Dendritic cell treated with granulocyte-macrophage colony-stimulating factor and Interleukin-4, amounts not matched to agents 40 ng/mL and 50 ng/mL, for 4 days (primary cell): ENCODE measurements around the gene ADI1.
"Not testable (repeated sequence)": the region's sequence is repeated elsewhere in the genome, so short reads cannot be mapped to it uniquely, and the experiment has no call there.

Experiments used
- H3K27ac Mint-ChIP-seq: one replicate; pipeline ENCODE4 v1.8.0; 2022; ENCODE audit warnings: mild to moderate bottlenecking, mixed read lengths
- H3K27me3 Mint-ChIP-seq: one replicate; pipeline ENCODE4 v1.8.0; 2022; ENCODE audit warnings: mild to moderate bottlenecking, mixed read lengths
- H3K36me3 Mint-ChIP-seq: one replicate; pipeline ENCODE4 v1.8.0; 2022; ENCODE audit warnings: low read depth, mixed read lengths
- H3K4me1 Mint-ChIP-seq: one replicate; pipeline ENCODE4 v1.8.0; 2022; ENCODE audit warnings: low read depth, mixed read lengths
- H3K4me3 Mint-ChIP-seq: one replicate; pipeline ENCODE4 v1.8.0; 2022; ENCODE audit warnings: mild to moderate bottlenecking, moderate library complexity, mixed read lengths
- H3K9me3 Mint-ChIP-seq: one replicate; pipeline ENCODE4 v1.8.0; 2022; ENCODE audit warnings: mixed read lengths
- intact Hi-C: fragments of 100-400 bp; cut with micrococcal nuclease; formaldehyde crosslinking; loops from one replicate; pipeline ENCODE4 v1.15.0; 2022

Gene ADI1

GRCh38 chr2:3494984-3495666 lies 24.2 kb downstream of the ADI1 start:
- Mint-ChIP-seq H3K9me3 (no peaks in the 10 kb centered on the region), H3K4me3 (no peak overlapping the region), H3K36me3 (peaks cover 61% of the 10 kb centered on the region), H3K27me3 (no peaks in the 10 kb centered on the region), H3K4me1 (no peaks in the 10 kb centered on the region), H3K27ac (no peak overlapping the region)
- intact Hi-C loops = no loop called here

GRCh38 chr2:3493615-3494007 lies 25.7 kb downstream of the ADI1 start:
- Mint-ChIP-seq H3K27me3 (no peaks in the 10 kb centered on the region), H3K4me3 (no peak overlapping the region), H3K9me3 (no peaks in the 10 kb centered on the region), H3K4me1 (no peaks in the 10 kb centered on the region), H3K27ac (no peak overlapping the region), H3K36me3 (peaks cover 46% of the 10 kb centered on the region)
- intact Hi-C loops = no loop called here

- H3K4me3 Mint-ChIP-seq = no peak overlapping the region
- intact Hi-C loops = no loop called here
- peaks cover 40% of the 10 kb centered on the region for H3K36me3 Mint-ChIP-seq
- no peak overlapping the region for H3K27ac Mint-ChIP-seq
- no peaks in the 10 kb centered on the region for H3K27me3 Mint-ChIP-seq
- no peaks in the 10 kb centered on the region for H3K4me1 Mint-ChIP-seq
- no peaks in the 10 kb centered on the region for H3K9me3 Mint-ChIP-seq
Measured at GRCh38 chr2:3492951-3493614, 26.2 kb downstream of the ADI1 start.

GRCh38 chr2:3492475-3492787 lies 26.9 kb downstream of the ADI1 start:
- H3K27me3 Mint-ChIP-seq, H3K4me1 Mint-ChIP-seq, intact Hi-C loops, H3K4me3 Mint-ChIP-seq, H3K9me3 Mint-ChIP-seq, H3K27ac Mint-ChIP-seq: not testable (repeated sequence)
- peaks cover 34% of the 10 kb centered on the region for H3K36me3 Mint-ChIP-seq

- H3K4me3 Mint-ChIP-seq = no peak overlapping the region
- intact Hi-C loops = no loop called here
- H3K4me1 Mint-ChIP-seq = no peaks in the 10 kb centered on the region
- no peak overlapping the region for H3K27ac Mint-ChIP-seq
- peaks cover 3% of the 10 kb centered on the region for H3K9me3 Mint-ChIP-seq
- no peaks in the 10 kb centered on the region for H3K27me3 Mint-ChIP-seq
- H3K36me3 Mint-ChIP-seq = peaks cover 28% of the 10 kb centered on the region
Measured at GRCh38 chr2:3491716-3492474, 27.4 kb downstream of the ADI1 start.

- intact Hi-C loops = no loop called here
- Mint-ChIP-seq H3K27ac (no peak overlapping the region), H3K4me1 (no peaks in the 10 kb centered on the region), H3K27me3 (no peaks in the 10 kb centered on the region), H3K9me3 (peaks cover 9% of the 10 kb centered on the region), H3K36me3 (peaks cover 26% of the 10 kb centered on the region), H3K4me3 (no peak overlapping the region)
Measured at GRCh38 chr2:3491306-3491705, 28.0 kb downstream of the ADI1 start.

- intact Hi-C loops = no loop called here
- Mint-ChIP-seq H3K27ac (no peak overlapping the region), H3K4me1 (no peaks in the 10 kb centered on the region)
Measured at GRCh38 chr2:3490191-3491170, 28.9 kb downstream of the ADI1 start.

GRCh38 chr2:3489764-3490115 lies 29.6 kb downstream of the ADI1 start:
- Mint-ChIP-seq H3K27ac (no peak overlapping the region), H3K27me3 (no peaks in the 10 kb centered on the region), H3K4me1 (no peaks in the 10 kb centered on the region), H3K9me3 (peaks cover 12% of the 10 kb centered on the region), H3K36me3 (peaks cover 25% of the 10 kb centered on the region), H3K4me3 (no peak overlapping the region)
- intact Hi-C loops = no loop called here

More at GRCh38 chr2:3490191-3491170, 28.9 kb downstream of the ADI1 start:
- Mint-ChIP-seq H3K9me3 (peaks cover 12% of the 10 kb centered on the region), H3K4me3 (no peak overlapping the region), H3K36me3 (peaks cover 26% of the 10 kb centered on the region), H3K27me3 (no peaks in the 10 kb centered on the region)

GRCh38 chr2:3488855-3489763 lies 30.2 kb downstream of the ADI1 start:
- intact Hi-C loops = no loop called here
- Mint-ChIP-seq H3K4me3 (no peak overlapping the region), H3K27me3 (no peaks in the 10 kb centered on the region), H3K27ac (no peak overlapping the region), H3K36me3 (peaks cover 25% of the 10 kb centered on the region), H3K4me1 (no peaks in the 10 kb centered on the region), H3K9me3 (peaks cover 12% of the 10 kb centered on the region)

GRCh38 chr2:3488061-3488531 lies 31.2 kb downstream of the ADI1 start:
- peaks cover 12% of the 10 kb centered on the region for H3K9me3 Mint-ChIP-seq
- no peak overlapping the region for H3K27ac Mint-ChIP-seq
- H3K27me3 Mint-ChIP-seq = no peaks in the 10 kb centered on the region
- H3K4me1 Mint-ChIP-seq = no peaks in the 10 kb centered on the region
- H3K4me3 Mint-ChIP-seq = no peak overlapping the region
- intact Hi-C loops = no loop called here
- H3K36me3 Mint-ChIP-seq = peaks cover 35% of the 10 kb centered on the region

- Mint-ChIP-seq H3K27me3 (no peaks in the 10 kb centered on the region), H3K9me3 (peaks cover 12% of the 10 kb centered on the region), H3K4me3 (no peak overlapping the region), H3K4me1 (no peaks in the 10 kb centered on the region), H3K36me3 (peaks cover 41% of the 10 kb centered on the region), H3K27ac (no peak overlapping the region)
- intact Hi-C loops = no loop called here
Measured at GRCh38 chr2:3487432-3487831, 31.9 kb downstream of the ADI1 start.

GRCh38 chr2:3487028-3487425 lies 32.3 kb downstream of the ADI1 start:
- intact Hi-C loops = no loop called here
- Mint-ChIP-seq H3K4me1 (no peaks in the 10 kb centered on the region), H3K36me3 (peaks cover 46% of the 10 kb centered on the region), H3K4me3 (no peak overlapping the region), H3K27me3 (no peaks in the 10 kb centered on the region), H3K9me3 (peaks cover 12% of the 10 kb centered on the region), H3K27ac (no peak overlapping the region)
